ENCODE results near the gene ZRANB3. TPM values are rescaled to one million over a fixed set of nuclear protein-coding genes. Genes with fewer than 3 reads are reported as not detected.

ZRANB3 gene
- total RNA-seq, 3 donors from 2014 or later (not counting 1 experiment from before 2014, with no cell fraction given), result 5.0 to 7.7 (median 5.3) TPM

GRCh38 chr2:135475128-135475527 lies 55.9 kb downstream of the ZRANB3 start:
- Mint-ChIP-seq H3K27ac (no peak overlapping the region), H3K36me3 (no peaks in the 10 kb centered on the region), H3K4me1 (no peaks in the 10 kb centered on the region), H3K27me3 (ENCODE audit: low read depth in 2 of 2) (no peaks in the 10 kb centered on the region), H3K4me3 (no peak overlapping the region), H3K9me3 (no peaks in the 10 kb centered on the region)
- no peak for TF ChIP-seq CTCF (IDR thresholded peaks at IDR 0.05)
- no peaks in the 10 kb centered on the region for H3K4me1 ChIP-seq (ENCODE audit: control insufficient read depth, insufficient read depth, low read length)
- DNase-seq (no peak), ATAC-seq (no peak)
- no peaks in the 10 kb centered on the region for H3K9me3 ChIP-seq (ENCODE audit: control insufficient read depth, insufficient read depth, low read length)
- intact Hi-C loops (cut with micrococcal nuclease), result no loop called here
- H3K4me3 ChIP-seq (ENCODE audit: low read length), result no peak overlapping the region
- no peak overlapping the region for H3K27ac ChIP-seq (ENCODE audit: low read length)
- no peaks in the 10 kb centered on the region for H3K27me3 ChIP-seq (ENCODE audit: control insufficient read depth, insufficient read depth, low read length)
- H3K36me3 ChIP-seq (ENCODE audit: control insufficient read depth, insufficient read depth, low read length), result no peaks in the 10 kb centered on the region

GRCh38 chr2:135473567-135473966 lies 57.5 kb downstream of the ZRANB3 start:
- H3K4me3 Mint-ChIP-seq, result no peak overlapping the region
- H3K27me3 Mint-ChIP-seq (ENCODE audit: low read depth in 2 of 2), result no peaks in the 10 kb centered on the region
- H3K4me1 ChIP-seq (ENCODE audit: control insufficient read depth, insufficient read depth, low read length), result no peaks in the 10 kb centered on the region
- H3K36me3 Mint-ChIP-seq, result no peaks in the 10 kb centered on the region
- H3K27ac Mint-ChIP-seq, result no peak overlapping the region
- H3K4me1 Mint-ChIP-seq, result no peaks in the 10 kb centered on the region
- no peaks in the 10 kb centered on the region for H3K27me3 ChIP-seq (ENCODE audit: control insufficient read depth, insufficient read depth, low read length)
- no peaks in the 10 kb centered on the region for H3K36me3 ChIP-seq (ENCODE audit: control insufficient read depth, insufficient read depth, low read length)
- 71% methylated on average over 1 of the region's 2 CpGs for WGBS (ENCODE audit: insufficient coverage)
- H3K9me3 ChIP-seq (ENCODE audit: control insufficient read depth, insufficient read depth, low read length), result no peaks in the 10 kb centered on the region
- no peak for ATAC-seq
- no peak for TF ChIP-seq CTCF (IDR thresholded peaks at IDR 0.05)
- no peak overlapping the region for H3K4me3 ChIP-seq (ENCODE audit: low read length)
- no peak overlapping the region for H3K27ac ChIP-seq (ENCODE audit: low read length)
- DNase-seq, result peak in 1 of 2 donors; percentile 61
- intact Hi-C loops (cut with micrococcal nuclease), result loop anchor here (1.0 kb wide), 1 partner anchor 237 kb away; no protein-coding TSS in a partner anchor
- H3K9me3 Mint-ChIP-seq, result no peaks in the 10 kb centered on the region

GRCh38 chr2:135471106-135471505 lies 59.9 kb downstream of the ZRANB3 start:
- H3K27ac Mint-ChIP-seq, result no peak overlapping the region
- intact Hi-C loops (cut with micrococcal nuclease), result no loop called here
- no peaks in the 10 kb centered on the region for H3K9me3 Mint-ChIP-seq
- ATAC-seq, result no peak
- H3K4me3 ChIP-seq (ENCODE audit: low read length), result no peak overlapping the region
- no peak overlapping the region for H3K27ac ChIP-seq (ENCODE audit: low read length)
- no peaks in the 10 kb centered on the region for H3K27me3 Mint-ChIP-seq (ENCODE audit: low read depth in 2 of 2)
- no peaks in the 10 kb centered on the region for H3K9me3 ChIP-seq (ENCODE audit: control insufficient read depth, insufficient read depth, low read length)
- H3K36me3 Mint-ChIP-seq, result no peaks in the 10 kb centered on the region
- no peaks in the 10 kb centered on the region for H3K4me1 ChIP-seq (ENCODE audit: control insufficient read depth, insufficient read depth, low read length)
- H3K4me3 Mint-ChIP-seq, result no peak overlapping the region
- no peaks in the 10 kb centered on the region for H3K36me3 ChIP-seq (ENCODE audit: control insufficient read depth, insufficient read depth, low read length)
- no peak for TF ChIP-seq CTCF (IDR thresholded peaks at IDR 0.05)
- DNase-seq, result no peak
- H3K27me3 ChIP-seq (ENCODE audit: control insufficient read depth, insufficient read depth, low read length), result no peaks in the 10 kb centered on the region
- H3K4me1 Mint-ChIP-seq, result no peaks in the 10 kb centered on the region

GRCh38 chr2:135457279-135457678 lies 73.7 kb downstream of the ZRANB3 start:
- H3K4me3 Mint-ChIP-seq, result no peak overlapping the region
- H3K4me1 Mint-ChIP-seq, result no peaks in the 10 kb centered on the region
- ATAC-seq, result no peak
- no peaks in the 10 kb centered on the region for H3K36me3 ChIP-seq (ENCODE audit: control insufficient read depth, insufficient read depth, low read length)
- H3K4me1 ChIP-seq (ENCODE audit: control insufficient read depth, insufficient read depth, low read length), result no peaks in the 10 kb centered on the region
- H3K36me3 Mint-ChIP-seq, result peaks cover 8% of the 10 kb centered on the region
- no peak for TF ChIP-seq CTCF (IDR thresholded peaks at IDR 0.05)
- peaks cover 8% of the 10 kb centered on the region for H3K9me3 ChIP-seq (ENCODE audit: control insufficient read depth, insufficient read depth, low read length)
- intact Hi-C loops (cut with micrococcal nuclease), result no loop called here
- H3K27me3 ChIP-seq (ENCODE audit: control insufficient read depth, insufficient read depth, low read length), result no peaks in the 10 kb centered on the region
- no peak overlapping the region for H3K27ac ChIP-seq (ENCODE audit: low read length)
- no peaks in the 10 kb centered on the region for H3K27me3 Mint-ChIP-seq (ENCODE audit: low read depth in 2 of 2)
- DNase-seq, result no peak
- peaks cover 0 to 5% of the 10 kb centered on the region in 2 donors for H3K9me3 Mint-ChIP-seq
- no peak overlapping the region for H3K27ac Mint-ChIP-seq
- H3K4me3 ChIP-seq (ENCODE audit: low read length), result no peak overlapping the region
